Measurements from ENCODE around the gene LIPT2.
A peak's percentile ranks its signal among the peaks of the same experiment; 100 is the strongest.

The LIPT2 gene

GRCh38 chr11:74466916-74467885 lies 26.3 kb downstream of the LIPT2 start, which contains the start of gene KCNE3:
KCNE3 (minus strand) TSS chr11:74467549; CDS start chr11:74457563, 9,986 bp downstream.
- DNase-seq (ENCODE audit: low read depth): no peak

GRCh38 chr11:74465291-74465708 lies 28.2 kb downstream of the LIPT2 start:
- DNase-seq (ENCODE audit: low read depth): no peak

GRCh38 chr11:74464746-74465145 lies 28.8 kb downstream of the LIPT2 start:
- DNase-seq (ENCODE audit: low read depth): no peak

- no peak for DNase-seq (ENCODE audit: low read depth)
These were observed 30.3 kb downstream of the LIPT2 start for GRCh38 chr11:74463216-74463615.

GRCh38 chr11:74462631-74463030 lies 30.9 kb downstream of the LIPT2 start:
- DNase-seq (ENCODE audit: low read depth): no peak

GRCh38 chr11:74462009-74462408 lies 31.5 kb downstream of the LIPT2 start:
- no peak for DNase-seq (ENCODE audit: low read depth)

- no peak for DNase-seq (ENCODE audit: low read depth)
These were observed 32.9 kb downstream of the LIPT2 start for GRCh38 chr11:74460481-74461154.

GRCh38 chr11:74460065-74460464 lies 33.5 kb downstream of the LIPT2 start:
- no peak for DNase-seq (ENCODE audit: low read depth)

- DNase-seq (ENCODE audit: low read depth): no peak
These were observed 33.9 kb downstream of the LIPT2 start for GRCh38 chr11:74459584-74459983.

- no peak for DNase-seq (ENCODE audit: low read depth)
These were observed 36.2 kb downstream of the LIPT2 start for GRCh38 chr11:74457356-74457755.

GRCh38 chr11:74453373-74453975 lies 40.0 kb downstream of the LIPT2 start:
- DNase-seq (ENCODE audit: low read depth): peak; percentile 30

GRCh38 chr11:74452366-74452765 lies 41.2 kb downstream of the LIPT2 start:
- no peak for DNase-seq (ENCODE audit: low read depth)

GRCh38 chr11:74450318-74450717 lies 43.2 kb downstream of the LIPT2 start:
- no peak for DNase-seq (ENCODE audit: low read depth)

- peak; percentile 46 for DNase-seq (ENCODE audit: low read depth)
These were observed 44.1 kb downstream of the LIPT2 start for GRCh38 chr11:74449369-74449931.

- no peak for DNase-seq (ENCODE audit: low read depth)
These were observed 45.8 kb downstream of the LIPT2 start for GRCh38 chr11:74447720-74448119.

- DNase-seq (ENCODE audit: low read depth): no peak
These were observed 47.0 kb downstream of the LIPT2 start for GRCh38 chr11:74446532-74446938.

GRCh38 chr11:74444173-74444826 lies 49.2 kb downstream of the LIPT2 start:
- DNase-seq (ENCODE audit: low read depth): no peak

GRCh38 chr11:74443071-74443864 lies 50.3 kb downstream of the LIPT2 start:
- DNase-seq (ENCODE audit: low read depth): no peak

GRCh38 chr11:74442636-74443035 lies 50.9 kb downstream of the LIPT2 start:
- DNase-seq (ENCODE audit: low read depth): no peak

Measured in HS-27A (cell line).